ENCODE measurements around the gene CPA1. TPM values are rescaled to one million over a fixed set of nuclear protein-coding genes. Genes with fewer than 3 reads are reported as not detected.
A peak's percentile ranks its signal among the peaks of the same experiment; 100 is the strongest.

CPA1 gene
- total RNA-seq, 1 experiment from 2014 or later: not detected

DNA sequence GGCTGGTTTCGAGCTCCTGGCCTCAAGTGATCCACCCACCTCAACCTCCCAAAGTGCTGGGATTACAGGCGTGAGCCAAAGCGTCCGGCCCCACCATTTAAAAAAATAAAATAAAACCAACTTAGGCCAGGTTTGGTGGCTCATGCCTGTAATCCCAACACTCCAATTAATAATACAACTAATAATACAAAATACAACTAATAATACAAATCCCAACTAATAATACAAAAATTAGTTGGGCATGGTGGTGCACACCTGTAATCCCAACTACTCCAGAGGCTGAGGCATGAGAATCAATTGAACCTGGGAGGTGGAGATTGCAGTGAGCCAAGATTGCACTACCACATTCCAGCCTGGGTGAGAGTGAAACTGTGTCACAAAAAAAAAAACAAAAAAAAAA is 32.9 kb downstream of the CPA1 start:
- Histone ChIP-seq H3K36me3 (ENCODE audit: control insufficient read depth, insufficient read depth, low read length) (no peaks in the 10 kb centered on the region), H3K9me3 (no peaks in the 10 kb centered on the region), H3K4me1 (peaks cover 21% of the 10 kb centered on the region), H3K4me3 (ENCODE audit: low read depth, low read length) (no peak overlapping the region), H3K27me3 (replicated peaks; ENCODE audit: control insufficient read depth, insufficient read depth, low read length) (no peaks in the 10 kb centered on the region)
- peak in 1 of 2 experiments; percentile 13 for DNase-seq
- intact Hi-C loops (cut with micrococcal nuclease; ENCODE audit: unreplicated experiment): no loop called here
- Mint-ChIP-seq H3K27ac (ENCODE audit: unreplicated experiment) (no peak overlapping the region), H3K36me3 (ENCODE audit: insufficient read depth, unreplicated experiment) (no peaks in the 10 kb centered on the region), H3K4me3 (ENCODE audit: unreplicated experiment) (no peak overlapping the region), H3K27me3 (ENCODE audit: insufficient read depth, unreplicated experiment) (no peaks in the 10 kb centered on the region), H3K4me1 (ENCODE audit: low read depth, unreplicated experiment) (peaks cover 15% of the 10 kb centered on the region), H3K9me3 (ENCODE audit: unreplicated experiment) (no peaks in the 10 kb centered on the region)
- ChIA-PET CTCF (no interaction called here), POLR2A (no interaction called here)
- no TSS peak for BruUV-seq (replicated peaks)
- TF ChIP-seq, protein P1, sequence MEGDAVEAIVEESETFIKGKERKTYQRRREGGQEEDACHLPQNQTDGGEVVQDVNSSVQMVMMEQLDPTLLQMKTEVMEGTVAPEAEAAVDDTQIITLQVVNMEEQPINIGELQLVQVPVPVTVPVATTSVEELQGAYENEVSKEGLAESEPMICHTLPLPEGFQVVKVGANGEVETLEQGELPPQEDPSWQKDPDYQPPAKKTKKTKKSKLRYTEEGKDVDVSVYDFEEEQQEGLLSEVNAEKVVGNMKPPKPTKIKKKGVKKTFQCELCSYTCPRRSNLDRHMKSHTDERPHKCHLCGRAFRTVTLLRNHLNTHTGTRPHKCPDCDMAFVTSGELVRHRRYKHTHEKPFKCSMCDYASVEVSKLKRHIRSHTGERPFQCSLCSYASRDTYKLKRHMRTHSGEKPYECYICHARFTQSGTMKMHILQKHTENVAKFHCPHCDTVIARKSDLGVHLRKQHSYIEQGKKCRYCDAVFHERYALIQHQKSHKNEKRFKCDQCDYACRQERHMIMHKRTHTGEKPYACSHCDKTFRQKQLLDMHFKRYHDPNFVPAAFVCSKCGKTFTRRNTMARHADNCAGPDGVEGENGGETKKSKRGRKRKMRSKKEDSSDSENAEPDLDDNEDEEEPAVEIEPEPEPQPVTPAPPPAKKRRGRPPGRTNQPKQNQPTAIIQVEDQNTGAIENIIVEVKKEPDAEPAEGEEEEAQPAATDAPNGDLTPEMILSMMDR (IDR thresholded peaks at IDR 0.05; ENCODE audit: insufficient read depth in 1 of 2, low read depth in 1 of 2, low read length in 1 of 2, severe bottlenecking in 1 of 2, unreplicated experiment in 1 of 2): no peak

DNA sequence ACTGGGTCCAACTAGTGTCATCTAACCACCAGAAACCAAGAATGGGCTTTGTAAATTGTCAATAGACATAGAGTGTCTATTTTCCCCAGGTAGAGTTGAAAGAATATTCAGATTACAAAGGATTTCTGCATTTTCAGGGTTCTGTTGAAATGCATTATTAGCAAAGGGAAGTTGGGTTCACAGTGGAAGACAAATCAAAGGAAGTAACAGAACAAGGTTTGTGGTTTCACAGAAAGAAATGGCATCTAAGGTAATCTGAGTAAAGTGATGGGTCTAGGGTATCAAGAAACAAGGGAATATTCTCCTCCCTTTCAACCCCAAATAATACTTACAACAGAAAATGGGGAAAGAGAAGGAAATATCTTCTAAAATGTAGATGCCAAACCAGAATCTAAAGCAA is 34.7 kb downstream of the CPA1 start:
- no peaks in the 10 kb centered on the region for H3K36me3 ChIP-seq (ENCODE audit: control insufficient read depth, insufficient read depth, low read length)
- Mint-ChIP-seq H3K36me3 (ENCODE audit: insufficient read depth, unreplicated experiment) (no peaks in the 10 kb centered on the region), H3K4me1 (ENCODE audit: low read depth, unreplicated experiment) (peaks cover 12% of the 10 kb centered on the region), H3K27ac (ENCODE audit: unreplicated experiment) (no peak overlapping the region), H3K27me3 (ENCODE audit: insufficient read depth, unreplicated experiment) (no peaks in the 10 kb centered on the region), H3K4me3 (ENCODE audit: unreplicated experiment) (no peak overlapping the region), H3K9me3 (ENCODE audit: unreplicated experiment) (no peaks in the 10 kb centered on the region)
- H3K4me1 ChIP-seq: peaks cover 9% of the 10 kb centered on the region
- no peak overlapping the region for H3K4me3 ChIP-seq (ENCODE audit: low read depth, low read length)
- H3K27me3 ChIP-seq (replicated peaks; ENCODE audit: control insufficient read depth, insufficient read depth, low read length): no peaks in the 10 kb centered on the region
- TF ChIP-seq, protein P1 (IDR thresholded peaks at IDR 0.05; ENCODE audit: insufficient read depth in 1 of 2, low read depth in 1 of 2, low read length in 1 of 2, severe bottlenecking in 1 of 2, unreplicated experiment in 1 of 2): no peak
- ChIA-PET POLR2A (no interaction called here), CTCF (no interaction called here)
- no peaks in the 10 kb centered on the region for H3K9me3 ChIP-seq
- BruUV-seq (replicated peaks): no TSS peak
- no peak for DNase-seq
- intact Hi-C loops (cut with micrococcal nuclease; ENCODE audit: unreplicated experiment): no loop called here

DNA sequence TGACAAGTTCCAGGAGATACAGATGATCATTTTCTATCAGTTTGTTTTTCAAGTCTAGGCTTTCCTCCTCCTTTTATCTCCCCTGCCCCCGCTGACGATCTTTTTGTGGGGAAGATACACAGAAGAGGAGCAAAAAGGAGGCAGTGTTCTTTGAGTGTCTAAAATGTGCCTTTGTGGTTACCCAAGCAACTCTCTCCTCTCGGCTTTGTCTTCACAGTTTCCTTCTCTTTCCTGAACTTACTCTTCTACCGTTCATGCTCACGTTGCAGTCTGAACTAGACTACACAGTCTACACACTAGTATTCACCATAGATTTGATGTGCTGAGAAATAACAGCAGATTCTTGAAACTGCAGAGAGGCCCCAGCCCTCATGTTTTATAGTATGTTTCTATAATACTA is 36.9 kb downstream of the CPA1 start:
- no peak overlapping the region for H3K4me3 Mint-ChIP-seq (ENCODE audit: unreplicated experiment)
- POLR2A ChIA-PET: no interaction called here
- DNase-seq: no peak
- peaks cover 9% of the 10 kb centered on the region for H3K4me1 ChIP-seq
- TF ChIP-seq, protein P1 (IDR thresholded peaks at IDR 0.05; ENCODE audit: insufficient read depth in 1 of 2, low read depth in 1 of 2, low read length in 1 of 2, severe bottlenecking in 1 of 2, unreplicated experiment in 1 of 2): no peak
- H3K27ac Mint-ChIP-seq (ENCODE audit: unreplicated experiment): no peak overlapping the region
- no peaks in the 10 kb centered on the region for H3K27me3 ChIP-seq (replicated peaks; ENCODE audit: control insufficient read depth, insufficient read depth, low read length)
- H3K9me3 Mint-ChIP-seq (ENCODE audit: unreplicated experiment): no peaks in the 10 kb centered on the region
- BruUV-seq (replicated peaks): no TSS peak
- H3K36me3 ChIP-seq (ENCODE audit: control insufficient read depth, insufficient read depth, low read length): no peaks in the 10 kb centered on the region
- intact Hi-C loops (cut with micrococcal nuclease; ENCODE audit: unreplicated experiment): no loop called here
- H3K4me3 ChIP-seq (ENCODE audit: low read depth, low read length): no peak overlapping the region
- H3K27me3 Mint-ChIP-seq (ENCODE audit: insufficient read depth, unreplicated experiment): no peaks in the 10 kb centered on the region
- H3K36me3 Mint-ChIP-seq (ENCODE audit: insufficient read depth, unreplicated experiment): no peaks in the 10 kb centered on the region
- H3K9me3 ChIP-seq: no peaks in the 10 kb centered on the region
- CTCF ChIA-PET: no interaction called here
- H3K4me1 Mint-ChIP-seq (ENCODE audit: low read depth, unreplicated experiment): peaks cover 22% of the 10 kb centered on the region
